ENCODE results near the gene IFNG-AS1. TPM values are rescaled to one million over a fixed set of nuclear protein-coding genes. Genes with fewer than 3 reads are reported as not detected.

The IFNG-AS1 gene
- polyA plus RNA-seq, 3 donors, result 0.14 TPM; not detected in 2

DNA sequence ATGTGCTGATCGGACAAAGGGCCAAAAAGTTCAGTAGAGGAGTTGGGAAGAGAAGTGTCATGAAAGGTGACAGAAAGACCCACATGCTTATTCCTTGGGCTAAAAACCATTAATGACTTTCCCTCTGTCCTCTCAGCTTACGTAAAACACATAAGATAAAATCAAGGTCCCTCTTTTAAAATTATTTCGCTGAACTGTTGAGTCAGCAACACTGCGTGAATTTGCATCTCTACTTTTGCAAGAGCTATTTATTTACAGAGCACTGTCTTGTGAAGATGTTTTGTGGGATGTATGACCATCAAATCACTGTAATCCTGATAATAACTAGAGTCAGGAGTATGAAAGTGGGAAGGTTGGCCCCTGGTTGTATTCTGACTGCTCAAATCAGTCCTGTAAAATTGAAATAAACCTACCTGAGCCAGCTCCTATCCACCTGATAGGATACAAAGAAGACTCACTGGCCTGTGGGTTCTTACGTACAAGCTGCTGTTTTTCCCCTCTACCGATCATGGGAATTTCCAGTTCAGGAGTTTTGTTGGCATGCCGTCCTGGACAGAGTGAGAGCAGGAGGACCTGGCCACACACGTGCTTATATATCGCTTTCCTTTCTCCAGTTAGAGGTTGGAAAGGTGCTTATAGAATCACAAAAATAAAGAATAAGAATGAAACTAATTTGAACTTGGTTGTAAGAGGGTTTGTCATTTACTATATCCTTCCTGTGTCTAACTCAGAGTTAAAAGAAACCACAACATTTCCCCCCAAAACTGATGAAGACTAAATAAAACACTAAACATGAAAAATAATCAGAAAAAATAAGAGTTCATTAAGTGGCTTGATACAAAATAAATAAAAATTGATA lies 42.9 kb downstream of the IFNG-AS1 start:
- DNase-seq (ENCODE audit: low read depth in 3 of 3, low spot score in 2 of 3), result no peak

DNA sequence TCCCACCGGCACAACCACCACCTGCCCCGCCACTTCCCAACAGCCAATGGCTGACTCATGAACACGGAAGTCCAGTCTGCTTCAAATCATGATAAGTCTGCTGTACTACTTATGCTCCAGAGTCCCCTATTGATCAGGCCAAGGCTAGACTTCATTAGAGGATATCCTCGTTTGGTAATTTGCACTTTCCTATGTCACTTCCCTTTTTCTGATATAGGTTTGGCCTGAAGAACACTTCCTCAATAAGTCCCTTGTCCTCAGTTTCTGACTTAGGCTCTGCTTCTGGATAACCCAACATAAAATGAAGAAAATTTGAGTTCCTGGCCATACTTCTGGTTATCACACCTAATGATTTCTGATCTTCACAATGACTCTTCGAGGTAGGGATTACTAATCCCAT lies 45.3 kb downstream of the IFNG-AS1 start:
- DNase-seq (ENCODE audit: low read depth in 3 of 3, low spot score in 2 of 3), result no peak

DNA sequence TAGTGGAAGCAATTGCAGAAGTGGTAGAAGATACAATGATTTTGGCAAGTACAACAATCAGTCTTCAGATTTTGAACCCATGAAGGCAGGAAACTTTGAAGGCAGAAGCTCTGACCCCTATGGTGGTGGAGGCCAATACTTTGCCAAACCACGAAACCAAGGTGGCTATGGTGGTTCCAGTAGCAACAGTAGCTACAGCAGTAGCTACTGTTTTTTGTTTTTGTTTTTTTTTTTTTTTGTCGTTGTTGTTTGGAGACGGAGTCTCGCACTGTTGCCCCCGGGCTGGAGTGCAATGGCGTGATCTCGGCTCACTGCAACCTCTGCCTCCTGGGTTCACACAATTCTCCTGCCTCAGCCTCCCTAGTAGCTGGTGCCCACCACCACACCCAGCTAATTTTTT lies 47.4 kb downstream of the IFNG-AS1 start:
- no peak for DNase-seq (ENCODE audit: low read depth in 3 of 3, low spot score in 2 of 3)

DNA sequence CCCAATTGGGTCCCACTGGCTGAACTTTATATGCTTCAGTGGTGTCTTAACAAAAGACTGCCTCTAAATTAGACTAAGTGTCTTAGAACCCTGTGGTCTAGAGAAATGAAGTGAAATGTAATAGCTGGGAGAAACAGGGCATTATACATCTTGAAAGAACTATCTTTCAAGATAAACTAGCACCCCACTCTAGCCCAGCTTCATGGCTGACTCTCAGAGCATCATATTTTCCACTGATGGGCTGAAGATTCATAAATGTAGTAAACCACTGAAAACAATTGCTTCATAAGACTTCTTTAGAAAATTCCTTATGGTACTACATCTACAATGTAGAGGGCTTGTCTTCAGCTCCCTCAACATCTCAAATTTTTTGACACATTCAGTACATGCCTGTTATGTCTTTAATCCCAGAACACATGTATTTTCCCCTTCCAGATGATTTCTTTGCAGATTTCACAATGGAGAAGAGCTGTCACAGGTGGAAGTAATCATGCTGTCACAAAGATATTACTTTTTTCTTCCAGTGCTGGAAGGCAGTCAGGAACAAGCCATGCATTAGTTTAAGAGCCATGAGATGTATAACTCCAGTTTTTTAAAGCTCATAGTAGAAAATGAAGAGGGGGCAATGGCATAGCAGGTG lies 48.5 kb downstream of the IFNG-AS1 start:
- DNase-seq (ENCODE audit: low read depth in 3 of 3, low spot score in 2 of 3), result no peak

DNA sequence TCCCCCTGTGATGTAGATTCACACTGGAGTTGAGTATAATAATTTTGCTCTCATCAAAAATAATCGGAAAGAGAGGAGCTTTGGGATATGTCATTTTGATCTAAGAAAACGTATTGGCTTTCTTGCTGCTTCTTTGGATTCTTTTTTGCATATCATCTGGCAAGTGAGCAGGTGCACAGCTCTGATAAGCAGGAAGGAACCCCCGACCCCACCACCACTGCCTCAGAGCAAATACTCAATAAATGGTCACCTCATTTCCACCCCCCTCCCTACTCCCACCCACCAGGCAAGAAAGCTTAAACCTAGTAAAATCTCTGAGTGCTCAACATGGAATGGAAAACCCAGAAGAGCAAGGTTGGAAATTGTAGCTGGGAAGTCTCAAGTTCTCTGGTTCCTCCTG lies 49.4 kb downstream of the IFNG-AS1 start:
- DNase-seq (ENCODE audit: low read depth in 3 of 3, low spot score in 2 of 3), result no peak

DNA sequence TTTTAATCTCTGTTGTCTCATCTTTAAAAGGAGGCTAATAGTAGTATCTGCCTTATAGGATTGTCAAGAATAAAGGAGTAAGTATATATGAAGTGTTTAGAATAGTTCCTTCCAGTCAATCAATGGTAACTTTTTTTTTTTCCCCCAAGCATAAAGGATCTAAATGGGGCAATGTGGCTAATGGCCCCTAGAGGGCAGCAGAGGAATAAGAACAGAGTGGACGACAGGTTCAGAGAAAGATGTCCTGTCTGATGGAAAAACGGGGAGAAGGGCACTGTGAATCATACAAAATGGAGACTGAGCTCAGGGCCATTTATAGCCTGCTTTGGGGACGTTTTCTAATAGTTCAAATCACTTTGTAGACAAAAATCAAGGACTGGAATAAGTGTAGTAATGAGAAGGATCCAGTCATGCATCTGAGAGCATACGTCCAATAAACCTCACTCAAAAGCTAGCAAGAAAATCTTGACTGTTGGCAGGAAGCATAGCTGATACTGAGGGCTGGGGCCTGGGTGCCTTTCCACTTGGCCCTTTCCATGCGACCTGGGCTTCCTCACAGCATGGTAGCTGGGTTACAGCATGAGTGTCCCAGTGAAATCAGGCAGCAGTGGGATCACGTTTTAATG lies 51.3 kb downstream of the IFNG-AS1 start:
- DNase-seq (ENCODE audit: low read depth in 3 of 3, low spot score in 2 of 3), result peak; percentile 61 to 63 (median 61)

DNA sequence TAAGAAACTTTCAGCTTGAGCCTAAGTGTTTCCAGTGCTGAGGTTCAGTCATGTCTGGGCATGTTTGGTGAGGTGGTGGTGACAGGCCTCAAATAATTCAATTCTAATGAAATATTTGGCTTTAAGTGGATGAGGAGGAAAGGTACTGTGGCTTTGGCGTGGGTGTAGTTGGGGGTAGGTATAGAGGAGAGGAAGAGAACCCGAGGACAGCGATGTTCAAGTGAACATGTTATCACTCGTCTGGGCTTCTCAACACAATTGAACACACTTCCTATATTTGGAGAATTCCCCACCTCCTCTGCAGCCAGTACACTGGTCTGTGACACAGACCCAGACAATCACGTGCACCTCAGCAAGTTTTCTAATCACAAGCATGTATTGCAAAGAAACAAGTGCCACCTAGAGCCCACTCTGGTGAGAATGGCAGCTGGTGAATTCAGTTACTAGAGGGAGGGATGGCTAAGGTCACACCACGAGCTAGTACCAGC lies 53.0 kb downstream of the IFNG-AS1 start:
- no peak for DNase-seq (ENCODE audit: low read depth in 3 of 3, low spot score in 2 of 3)

DNA sequence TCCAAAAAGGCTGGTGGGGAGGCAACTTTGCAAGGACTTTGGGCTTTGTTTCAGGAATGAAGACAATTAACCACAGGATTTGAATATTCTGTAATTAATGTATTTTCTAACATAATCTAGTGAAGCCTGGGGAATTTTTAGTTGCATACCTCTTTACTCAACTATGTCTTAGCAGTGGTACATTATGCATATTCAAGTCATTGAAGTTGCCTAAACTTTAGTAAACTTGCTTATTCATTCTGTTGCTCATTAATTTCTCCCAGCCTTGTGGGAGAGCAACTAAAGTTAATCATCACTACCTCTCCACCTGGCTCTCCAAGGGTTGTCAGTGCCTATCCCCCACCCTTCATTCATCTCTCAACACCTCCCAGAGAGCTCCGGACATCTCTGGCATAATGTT lies 54.2 kb downstream of the IFNG-AS1 start:
- DNase-seq (ENCODE audit: low read depth in 3 of 3, low spot score in 2 of 3), result peak in 1 of 3 donors; percentile 3

DNA sequence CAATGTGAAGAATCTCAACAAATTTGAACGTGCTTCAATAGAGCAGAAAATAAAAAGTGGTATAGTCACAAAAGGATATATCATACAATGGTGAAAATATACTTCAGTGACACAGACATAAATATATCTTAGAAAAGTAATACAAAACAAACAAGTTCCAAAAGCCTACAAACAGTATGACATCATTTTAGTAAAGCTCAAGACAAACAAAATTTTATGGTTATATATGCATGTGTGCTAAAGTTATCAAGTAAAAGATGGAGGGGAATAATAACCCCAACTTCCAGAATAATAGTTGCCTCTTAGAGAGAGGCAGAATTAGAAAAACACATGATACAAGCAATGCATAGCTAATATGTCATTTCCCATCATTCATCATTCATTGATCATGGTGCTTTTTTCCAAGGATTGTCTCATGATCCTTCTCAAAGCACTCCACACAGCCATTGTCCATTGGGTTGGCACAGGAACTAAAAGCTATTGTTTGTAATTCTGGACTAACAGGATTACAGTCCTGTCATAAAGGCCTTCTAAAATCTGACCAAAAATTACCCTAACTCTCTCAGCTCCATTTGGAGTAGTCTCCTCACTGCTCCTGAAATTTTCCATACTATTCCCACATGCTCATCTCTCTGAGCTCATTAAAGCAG lies 59.5 kb downstream of the IFNG-AS1 start:
- DNase-seq (ENCODE audit: low read depth in 3 of 3, low spot score in 2 of 3), result no peak

DNA sequence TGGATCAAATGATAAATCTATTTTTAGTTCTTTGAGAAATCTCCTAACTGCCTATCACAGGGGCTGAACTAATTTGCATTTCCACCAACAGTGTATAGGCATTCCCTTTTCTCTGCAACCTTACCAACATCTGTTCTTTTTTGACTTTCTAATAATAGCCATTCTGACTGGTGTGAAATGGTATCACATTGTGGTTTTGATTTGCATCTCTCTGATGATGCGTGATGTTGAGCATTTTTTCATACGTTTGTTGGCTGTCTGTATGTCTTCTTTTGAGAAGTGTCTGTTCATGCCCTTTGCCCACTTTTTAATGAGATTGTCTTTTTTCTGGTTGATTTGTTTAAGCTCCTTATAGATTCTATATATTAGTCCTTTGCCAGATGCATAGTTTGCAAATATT lies 67.1 kb downstream of the IFNG-AS1 start:
- DNase-seq (ENCODE audit: low read depth in 3 of 3, low spot score in 2 of 3), result no peak

DNA sequence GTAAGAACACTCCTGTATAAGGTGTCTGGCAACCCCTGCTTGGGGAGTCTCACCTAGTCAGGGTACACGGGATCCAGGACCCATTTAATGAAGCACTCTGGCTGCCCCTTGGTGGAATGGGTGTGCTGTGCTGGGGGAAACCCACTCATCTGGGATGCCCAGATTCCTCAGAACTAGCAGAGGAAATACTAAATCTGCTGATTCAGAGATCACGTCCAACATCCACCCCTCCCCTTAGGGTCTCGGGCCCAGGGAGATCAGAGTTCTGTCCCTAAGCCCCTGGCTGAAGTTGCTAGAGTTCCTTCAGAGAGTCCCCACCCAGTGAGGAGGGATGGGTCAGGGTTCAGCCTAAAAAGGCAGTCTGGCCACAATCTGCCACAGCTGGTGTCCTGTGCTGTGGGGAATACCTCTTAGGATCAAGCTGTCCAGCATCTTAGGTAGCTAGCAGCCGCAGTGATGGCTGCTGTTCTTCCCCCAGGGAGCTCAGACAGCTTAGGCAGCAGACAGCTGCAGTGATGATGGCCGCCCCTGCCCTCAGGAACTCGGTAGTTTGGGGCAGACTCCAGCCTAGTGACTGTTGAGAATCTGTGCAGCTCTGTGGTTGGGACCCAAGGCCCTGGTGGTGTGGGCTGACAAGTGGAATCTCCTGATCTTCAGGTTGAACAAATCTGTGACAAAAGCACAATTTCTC lies 74.8 kb downstream of the IFNG-AS1 start:
- no peak for DNase-seq (ENCODE audit: low read depth in 3 of 3, low spot score in 2 of 3)

DNA sequence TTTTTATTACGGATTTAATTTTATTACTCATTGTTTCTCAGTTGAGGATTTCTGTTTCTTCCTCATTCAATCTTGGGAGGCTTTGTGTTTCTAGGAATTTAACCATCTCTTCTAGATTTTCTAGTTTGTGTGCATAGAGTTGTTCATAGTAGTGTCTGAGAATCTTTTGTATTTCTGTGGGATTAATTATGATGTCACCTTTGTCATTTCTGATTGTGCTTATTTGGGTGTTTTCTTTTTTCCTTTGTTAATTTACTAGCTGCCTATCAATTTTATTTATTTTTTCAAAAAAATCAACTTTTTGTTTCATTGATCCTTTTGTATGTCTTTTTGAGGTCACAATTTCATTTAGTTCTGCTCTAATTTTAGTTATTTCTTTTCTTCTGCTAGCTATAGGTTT lies 75.9 kb downstream of the IFNG-AS1 start:
- no peak for DNase-seq (ENCODE audit: low read depth in 3 of 3, low spot score in 2 of 3)

DNA sequence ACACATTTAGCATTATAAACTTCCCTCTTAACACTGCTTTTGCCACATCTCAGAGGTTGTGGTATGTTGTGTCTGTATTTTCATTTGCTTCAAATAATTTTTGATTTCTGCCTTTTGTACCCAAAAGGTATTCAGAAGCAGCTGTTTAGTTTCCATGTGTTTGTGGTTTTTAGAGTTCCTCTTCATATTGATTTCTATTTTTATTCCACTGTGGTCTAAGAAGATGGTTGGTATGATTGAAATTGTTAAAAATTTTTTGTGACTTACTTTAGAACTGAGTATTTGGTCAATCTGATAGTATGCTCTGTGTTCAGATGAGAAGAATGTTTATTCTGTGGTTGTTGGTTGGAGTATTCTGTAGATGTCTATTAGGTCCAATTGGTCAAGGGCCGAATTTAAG lies 76.4 kb downstream of the IFNG-AS1 start:
- DNase-seq (ENCODE audit: low read depth in 3 of 3, low spot score in 2 of 3), result no peak

DNA sequence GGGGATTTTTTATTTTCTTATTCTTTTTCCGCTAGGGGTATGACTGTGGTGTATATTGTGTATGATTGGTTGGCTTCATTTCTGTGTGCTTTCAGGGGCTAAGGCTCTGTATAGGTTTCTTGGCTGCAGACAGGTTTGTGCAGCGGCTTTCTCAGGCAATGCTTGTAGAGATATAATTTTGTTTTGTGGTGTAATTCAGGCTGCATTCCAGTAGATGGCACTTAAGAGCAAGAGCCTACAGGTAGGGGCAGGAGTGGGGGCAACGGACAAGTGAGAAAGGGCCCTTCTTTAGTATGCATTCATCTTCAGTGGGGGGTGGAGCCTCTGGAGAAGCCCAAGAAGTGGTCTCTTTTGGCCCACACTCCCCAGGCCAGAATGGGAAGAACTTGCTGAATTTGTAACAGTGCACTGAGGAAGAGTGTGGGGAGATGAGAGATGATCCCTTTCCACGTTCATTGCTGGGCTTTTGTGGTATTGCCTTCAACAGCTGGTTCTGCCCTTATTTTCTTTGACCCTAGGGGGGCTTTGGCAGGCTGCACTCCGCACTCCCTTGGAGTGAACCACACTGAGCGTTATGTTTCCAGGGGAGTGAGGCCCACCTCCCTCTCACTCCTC lies 78.6 kb downstream of the IFNG-AS1 start:
- DNase-seq (ENCODE audit: low read depth in 3 of 3, low spot score in 2 of 3), result no peak

DNA sequence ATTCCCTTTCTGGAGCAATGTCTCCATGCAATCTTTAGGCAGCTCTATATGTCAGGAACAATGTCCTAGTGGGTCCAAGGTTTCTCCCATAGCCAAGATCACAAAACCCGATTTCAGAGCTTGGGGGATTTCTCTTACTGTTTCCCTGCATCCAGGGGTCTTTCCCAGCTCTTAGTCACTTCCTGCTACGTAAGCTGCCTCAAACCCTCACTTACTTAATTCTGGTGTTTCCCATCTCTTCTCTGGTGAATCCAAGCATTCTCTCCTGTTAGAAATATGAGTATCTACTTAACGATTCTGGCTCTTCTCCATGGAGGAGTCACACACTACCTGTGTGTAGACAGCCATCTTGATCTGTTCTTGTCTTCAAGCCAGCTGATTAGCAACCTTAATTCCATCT lies 80.0 kb downstream of the IFNG-AS1 start:
- no peak for DNase-seq (ENCODE audit: low read depth in 3 of 3, low spot score in 2 of 3)

Other genes with a start within 250 kb of the IFNG-AS1 start
- not detected for gene IFNG, start 170.3 kb downstream of the IFNG-AS1 start, polyA plus RNA-seq (ENCODE audit: insufficient read length in 3 of 3)
- gene IL26, start 236.4 kb downstream of the IFNG-AS1 start, polyA plus RNA-seq (ENCODE audit: insufficient read length in 3 of 3), result not detected

Measured in right renal cortex interstitium (tissue), 3 donors.